Hematopoietic multipotent progenitor cell treated with erythropoietin and hydrocortisone succinate and interleukin-3 and kit ligand, for 15 days (in vitro differentiated cells): ENCODE data around the gene HAGH.

ENCODE experiments used
- DNase-seq: peaks from one replicate; pipeline ENCODE4 v3.0.0-alpha.2; 2015; ENCODE audit warnings: low spot score

The HAGH gene

GRCh38 chr16:1762196-1762878, 64.3 kb downstream of the HAGH start:
- DNase-seq, result no peak

- DNase-seq, result no peak
Observed at GRCh38 chr16:1761751-1762150, 64.9 kb downstream of the HAGH start.

GRCh38 chr16:1760911-1761310, 65.7 kb downstream of the HAGH start:
- no peak for DNase-seq

GRCh38 chr16:1759511-1759910, 67.1 kb downstream of the HAGH start:
- DNase-seq, result no peak

- DNase-seq, result no peak
Observed at GRCh38 chr16:1758923-1759322, 67.7 kb downstream of the HAGH start.

GRCh38 chr16:1757714-1758461, 68.7 kb downstream of the HAGH start:
- DNase-seq, result no peak
